Dermis blood vessel endothelial cell (primary cell): ENCODE measurements around the gene EGFL7. TPM values are rescaled to one million over a fixed set of nuclear protein-coding genes. Genes with fewer than 3 reads are reported as not detected.

ENCODE experiments used
- DNase-seq: peaks from one replicate; pipeline ENCODE4 v3.0.0; 2010
- total RNA-seq: library from RNA; depleted of rRNA; stranded (reverse); fragments of >200 nt; gene quantifications from 2 replicates; pipeline ENCODE4 v1.2.3, GENCODE V29; 2014

The EGFL7 gene
- total RNA-seq, 1 donor from 2014 or later, result 768 TPM

GRCh38 chr9:136719195-136719880, 56.6 kb downstream of the EGFL7 start:
- DNase-seq, result peak; percentile 54

GRCh38 chr9:136720251-136720897, 57.7 kb downstream of the EGFL7 start:
- DNase-seq, result no peak

- no peak for DNase-seq
Observed at GRCh38 chr9:136720898-136721338, 58.2 kb downstream of the EGFL7 start.

- peak; percentile 87 for DNase-seq
Observed at GRCh38 chr9:136721339-136722092, 58.8 kb downstream of the EGFL7 start.

Other genes with a start within 250 kb of the EGFL7 start
- gene INPP5E, start 223.1 kb upstream of the EGFL7 start, total RNA-seq, result 8.3 and 12.1 TPM in 2 replicates
- gene SEC16A, start 179.9 kb upstream of the EGFL7 start, total RNA-seq, result 20.8 and 43.8 TPM in 2 replicates
- gene NOTCH1, start 116.9 kb upstream of the EGFL7 start, total RNA-seq, result 157 and 319 TPM in 2 replicates
- 46.1 and 62.6 TPM in 2 replicates for gene AGPAT2, start 24.5 kb downstream of the EGFL7 start, total RNA-seq
- gene DIPK1B, start 49.7 kb downstream of the EGFL7 start, total RNA-seq, result 172 and 238 TPM in 2 replicates
- 0.05 TPM in 1 of 2 replicates, not detected in the other for gene LCN10, start 80.0 kb downstream of the EGFL7 start, total RNA-seq
- gene LCN6, start 85.6 kb downstream of the EGFL7 start, total RNA-seq, result 0.68 TPM in 1 of 2 replicates, not detected in the other
- gene LCN8, start 95.3 kb downstream of the EGFL7 start, total RNA-seq, result not detected in 2 replicates
- 0.05 TPM in 1 of 2 replicates, not detected in the other for gene LCN15, start 101.6 kb downstream of the EGFL7 start, total RNA-seq
- 47.9 and 98.5 TPM in 2 replicates for gene TMEM141, start 128.4 kb downstream of the EGFL7 start, total RNA-seq
- gene CCDC183, start 133.4 kb downstream of the EGFL7 start, total RNA-seq, result 0.37 and 1.0 TPM in 2 replicates
- gene RABL6, start 145.0 kb downstream of the EGFL7 start, total RNA-seq, result 69.1 and 95.8 TPM in 2 replicates
- 1.0 TPM in 2 replicates for gene AJM1, start 179.6 kb downstream of the EGFL7 start, total RNA-seq
- 99.0 and 104 TPM in 2 replicates for gene PHPT1, start 186.5 kb downstream of the EGFL7 start, total RNA-seq
- 2.0 and 5.1 TPM in 2 replicates for gene MAMDC4, start 189.4 kb downstream of the EGFL7 start, total RNA-seq
- 309 and 438 TPM in 2 replicates for gene EDF1, start 203.4 kb downstream of the EGFL7 start, total RNA-seq
- gene TRAF2, start 223.6 kb downstream of the EGFL7 start, total RNA-seq, result 20.6 and 24.2 TPM in 2 replicates